Neural cell (in vitro differentiated cells): ENCODE results near the gene VPS39. TPM values are rescaled to one million over a fixed set of nuclear protein-coding genes. Genes with fewer than 3 reads are reported as not detected.

Source experiments
- H2AFZ ChIP-seq: fragments of 200-600, 300-800 bp; sonication (generic), shearing (Covaris generic); 2 replicates; pipeline ENCODE4 v1.6.0; 2014; ENCODE audit warnings: low read depth, mild to moderate bottlenecking, antibody characterized with exemption, low read length, moderate library complexity
- H3F3A ChIP-seq: fragments of 200-600 bp; shearing (Covaris generic); 2 replicates; pipeline ENCODE4 v1.6.1; 2016; ENCODE audit warnings: mild to moderate bottlenecking, moderate library complexity, mixed read lengths, antibody characterized with exemption, low read length; ENCODE audit not compliant: insufficient read depth, poor library complexity, severe bottlenecking
- H3K27ac ChIP-seq: fragments of 200-600, 300-800 bp; sonication (generic), shearing (Covaris generic); 2 replicates; pipeline ENCODE4 v1.5.1; 2014; ENCODE audit warnings: mild to moderate bottlenecking, low read length, moderate library complexity
- H3K27me3 ChIP-seq: fragments of 300-800, 200-600 bp; sonication (generic), shearing (Covaris generic); 2 replicates; pipeline ENCODE4 v1.6.0; 2014; ENCODE audit warnings: mild to moderate bottlenecking, low read depth, low read length, moderate library complexity; ENCODE audit not compliant: insufficient read depth
- H3K36me3 ChIP-seq: fragments of 300-800, 200-600 bp; sonication (generic), shearing (Covaris generic); 2 replicates; pipeline ENCODE4 v1.5.1; 2014; ENCODE audit warnings: mild to moderate bottlenecking, antibody characterized with exemption, low read length, moderate library complexity; ENCODE audit not compliant: insufficient read depth
- H3K4me2 ChIP-seq: fragments of 300-800, 200-600 bp; sonication (generic), shearing (Covaris generic); 2 replicates; pipeline ENCODE4 v1.6.0; 2014; ENCODE audit warnings: mild to moderate bottlenecking, low read length
- H3K4me3 ChIP-seq: fragments of 300-800, 200-600 bp; sonication (generic), shearing (Covaris generic); 2 replicates; pipeline ENCODE4 v1.5.1; 2014; ENCODE audit warnings: mild to moderate bottlenecking, low read length, moderate library complexity
- H3K79me2 ChIP-seq: fragments of 200-600 bp; shearing (Covaris generic); replicated peaks from 2 replicates; pipeline ENCODE4 v1.6.0; 2014; ENCODE audit warnings: mild to moderate bottlenecking, low read length, moderate library complexity; ENCODE audit not compliant: insufficient read depth
- H3K9ac ChIP-seq: fragments of 300-800, 200-600 bp; sonication (generic), shearing (Covaris generic); 2 replicates; pipeline ENCODE4 v1.6.1; 2016; ENCODE audit warnings: mild to moderate bottlenecking, low read length, mixed read lengths
- H3K9me2 ChIP-seq: fragments of 200-600 bp; shearing (Covaris generic); 2 replicates; pipeline ENCODE4 v1.6.1; 2016; ENCODE audit warnings: mild to moderate bottlenecking, low read length, mixed read lengths; ENCODE audit not compliant: insufficient read depth
- H3K9me3 ChIP-seq: fragments of 200-600, 300-800 bp; sonication (generic), shearing (Covaris generic); 2 replicates; pipeline ENCODE4 v1.6.1; 2016; ENCODE audit warnings: mild to moderate bottlenecking, mixed run types, low read length, moderate library complexity, mixed read lengths
- H4K20me1 ChIP-seq: fragments of 200-600 bp; shearing (Covaris generic); 2 replicates; pipeline ENCODE4 v1.6.1; 2016; ENCODE audit warnings: mild to moderate bottlenecking, mixed run types; ENCODE audit not compliant: insufficient read depth
- CTCF ChIP-seq: fragments of 450-650 bp; IDR thresholded peaks from 2 replicates; pipeline ENCODE4 v1.5.1; 2014; ENCODE audit warnings: antibody characterized with exemption, mild to moderate bottlenecking, moderate library complexity; ENCODE audit not compliant: poor library complexity, severe bottlenecking
- EP300 ChIP-seq: fragments of 450-650 bp; conservative IDR thresholded peaks from 2 replicates; pipeline ENCODE4 v1.6.1; 2014; ENCODE audit warnings: antibody characterized with exemption, mild to moderate bottlenecking, moderate library complexity; ENCODE audit not compliant: poor library complexity, severe bottlenecking
- EZH2 ChIP-seq: fragments of 200-600, 300-800 bp; shearing (Covaris generic), sonication (generic); IDR thresholded peaks from 2 replicates; pipeline ENCODE4 v1.6.1; 2014; ENCODE audit warnings: antibody characterized with exemption, low read length, borderline replicate concordance, mild to moderate bottlenecking; ENCODE audit not compliant: insufficient read depth, poor library complexity, severe bottlenecking
- MXI1 ChIP-seq: fragments of 450-650 bp; conservative IDR thresholded peaks from 2 replicates; pipeline ENCODE4 v1.6.1; 2014; ENCODE audit warnings: antibody characterized with exemption, mild to moderate bottlenecking; ENCODE audit not compliant: poor library complexity, severe bottlenecking
- POLR2AphosphoS5 ChIP-seq: IDR thresholded peaks from 2 replicates; pipeline ENCODE4 v1.6.1; 2012
- RAD21 ChIP-seq: fragments of 450-650 bp; conservative IDR thresholded peaks from 2 replicates; pipeline ENCODE4 v1.6.1; 2014; ENCODE audit warnings: antibody characterized with exemption, mild to moderate bottlenecking, moderate library complexity
- REST ChIP-seq: IDR thresholded peaks from 2 replicates; pipeline ENCODE4 v1.6.1; 2012; ENCODE audit warnings: borderline replicate concordance
- SMC3 ChIP-seq: fragments of 450-650 bp; conservative IDR thresholded peaks from 2 replicates; pipeline ENCODE4 v1.6.1; 2014; ENCODE audit warnings: antibody characterized with exemption, mild to moderate bottlenecking, moderate library complexity; ENCODE audit not compliant: poor library complexity
- TAF1 ChIP-seq: IDR thresholded peaks from 2 replicates; pipeline ENCODE4 v1.6.1; 2012; ENCODE audit warnings: low read depth
- polyA plus RNA-seq: library from polyadenylated mRNA; depleted of rRNA; stranded (reverse); fragments of >200 nt; gene quantifications from 2 replicates; pipeline ENCODE4 v1.2.3, GENCODE V29; 2014

The VPS39 gene
- polyA plus RNA-seq, 1 donor from 2014 or later: 59.9 TPM

- H3K79me2 ChIP-seq: no peaks in the 10 kb centered on the region
- H3K9ac ChIP-seq: no peak overlapping the region
- no peaks in the 10 kb centered on the region for H3K27me3 ChIP-seq
- H3K27ac ChIP-seq: no peak overlapping the region
- H3K9me2 ChIP-seq: no peaks in the 10 kb centered on the region
- TF ChIP-seq MXI1 (no peak), CTCF (no peak), EP300 (no peak), REST (no peak)
- no peaks in the 10 kb centered on the region for H4K20me1 ChIP-seq
- no peaks in the 10 kb centered on the region for H3K36me3 ChIP-seq
- H3K9me3 ChIP-seq: no peaks in the 10 kb centered on the region
- H3K4me2 ChIP-seq: no peak overlapping the region
- no peaks in the 10 kb centered on the region for H3F3A ChIP-seq
- no peak overlapping the region for H2AFZ ChIP-seq
- no peak overlapping the region for H3K4me3 ChIP-seq
Observed at GRCh38 chr15:42157381-42157780, 50.7 kb downstream of the VPS39 start.

GRCh38 chr15:42156243-42156922 is 51.7 kb downstream of the VPS39 start, which contains the start of gene PLA2G4F:
Gene PLA2G4F, minus strand, starts transcription at chr15:42156636. Its CDS starts 87 bp downstream, at chr15:42156549.
- no peak within 1 kb of the TSS for H3K27ac ChIP-seq
- no peaks in the 10 kb centered on the region for H3K27me3 ChIP-seq
- no peaks in the 10 kb centered on the region for H3K36me3 ChIP-seq
- H3K9me2 ChIP-seq: no peaks in the 10 kb centered on the region
- H3K9me3 ChIP-seq: no peaks in the 10 kb centered on the region
- H2AFZ ChIP-seq: no peak within 1 kb of the TSS
- no peaks in the 10 kb centered on the region for H3K79me2 ChIP-seq
- H4K20me1 ChIP-seq: no peaks in the 10 kb centered on the region
- no peak within 1 kb of the TSS for H3K9ac ChIP-seq
- H3K4me2 ChIP-seq: no peak within 1 kb of the TSS
- H3K4me3 ChIP-seq: no peak within 1 kb of the TSS
- TF ChIP-seq POLR2AphosphoS5 (no peak), EP300 (no peak), RAD21 (no peak), SMC3 (no peak), TAF1 (no peak), CTCF (no peak), EZH2 (no peak), REST (no peak), MXI1 (no peak)
- no peaks in the 10 kb centered on the region for H3F3A ChIP-seq
